IPS-18a (cell line): ENCODE measurements around the gene UGT1A7.
"Not testable (repeated sequence)": the region's sequence is repeated elsewhere in the genome, so short reads cannot be mapped to it uniquely, and the experiment has no call there.

Source experiments
- H3K27ac ChIP-seq: one replicate; pipeline ENCODE4 v1.5.1; 2013; ENCODE audit warnings: low read length
- H3K27me3 ChIP-seq: one replicate; pipeline ENCODE4 v1.6.1; 2013; ENCODE audit warnings: mild to moderate bottlenecking, low read length; ENCODE audit not compliant: control insufficient read depth, insufficient read depth
- H3K36me3 ChIP-seq: one replicate; pipeline ENCODE4 v1.6.1; 2013; ENCODE audit warnings: low read depth, low read length; ENCODE audit not compliant: control insufficient read depth
- H3K4me1 ChIP-seq: one replicate; pipeline ENCODE4 v1.6.1; 2013; ENCODE audit warnings: low read depth, low read length; ENCODE audit not compliant: control insufficient read depth
- H3K4me3 ChIP-seq: one replicate; pipeline ENCODE4 v1.5.1; 2013; ENCODE audit warnings: low read length
- H3K9ac ChIP-seq: one replicate; pipeline ENCODE4 v1.6.1; 2013; ENCODE audit warnings: mild to moderate bottlenecking, low read length, moderate library complexity
- H3K9me3 ChIP-seq: one replicate; pipeline ENCODE4 v1.6.1; 2013; ENCODE audit warnings: low read depth, low read length; ENCODE audit not compliant: control insufficient read depth

UGT1A7 gene

GRCh38 chr2:233718552-233718951, 36.9 kb downstream of the UGT1A7 start, which contains the start of gene UGT1A4:
Gene UGT1A4, plus strand, starts transcription at chr2:233718736. Its CDS starts 85 bp downstream, at chr2:233718821.
- Histone ChIP-seq H3K27me3 (no peaks in the 10 kb centered on the region), H3K9me3 (no peaks in the 10 kb centered on the region), H3K27ac (no peak within 1 kb of the TSS), H3K9ac (no peak within 1 kb of the TSS), H3K4me1 (no peaks in the 10 kb centered on the region), H3K36me3 (no peaks in the 10 kb centered on the region), H3K4me3 (no peak within 1 kb of the TSS)

- H3K9me3 ChIP-seq: no peaks in the 10 kb centered on the region
- no peak within 1 kb of the TSS for H3K9ac ChIP-seq
- H3K27ac ChIP-seq: no peak within 1 kb of the TSS
Observed at GRCh38 chr2:233728723-233729301, 47.1 kb downstream of the UGT1A7 start, which contains the start of gene UGT1A3. Gene UGT1A3, plus strand, starts transcription at chr2:233729042. Its CDS starts 85 bp downstream, at chr2:233729127.

GRCh38 chr2:233736868-233737653, 55.4 kb downstream of the UGT1A7 start:
- not testable (repeated sequence) for H3K4me1 ChIP-seq, H3K9ac ChIP-seq, H3K9me3 ChIP-seq, H3K36me3 ChIP-seq, H3K4me3 ChIP-seq, H3K27me3 ChIP-seq, H3K27ac ChIP-seq

More at GRCh38 chr2:233728723-233729301, 47.1 kb downstream of the UGT1A7 start, which contains the start of gene UGT1A3:
- H3K4me3 ChIP-seq: no peak within 1 kb of the TSS
- no peaks in the 10 kb centered on the region for H3K4me1 ChIP-seq
- H3K27me3 ChIP-seq: no peaks in the 10 kb centered on the region
- H3K36me3 ChIP-seq: no peaks in the 10 kb centered on the region

GRCh38 chr2:233740870-233741269, 59.2 kb downstream of the UGT1A7 start:
- no peak overlapping the region for H3K27ac ChIP-seq
- H3K4me1 ChIP-seq: no peaks in the 10 kb centered on the region
- no peak overlapping the region for H3K9ac ChIP-seq
- H3K27me3 ChIP-seq: no peaks in the 10 kb centered on the region
- no peaks in the 10 kb centered on the region for H3K36me3 ChIP-seq
- H3K4me3 ChIP-seq: no peak overlapping the region
- H3K9me3 ChIP-seq: no peaks in the 10 kb centered on the region

GRCh38 chr2:233743464-233744259, 62.0 kb downstream of the UGT1A7 start:
- Histone ChIP-seq H3K36me3 (no peaks in the 10 kb centered on the region), H3K4me3 (no peak overlapping the region), H3K9me3 (no peaks in the 10 kb centered on the region), H3K4me1 (no peaks in the 10 kb centered on the region), H3K9ac (no peak overlapping the region), H3K27me3 (no peaks in the 10 kb centered on the region), H3K27ac (no peak overlapping the region)

- no peak overlapping the region for H3K4me3 ChIP-seq
- H3K9me3 ChIP-seq: peaks cover 5% of the 10 kb centered on the region
- H3K27ac ChIP-seq: no peak overlapping the region
- H3K27me3 ChIP-seq: no peaks in the 10 kb centered on the region
- H3K9ac ChIP-seq: no peak overlapping the region
- H3K4me1 ChIP-seq: no peaks in the 10 kb centered on the region
- no peaks in the 10 kb centered on the region for H3K36me3 ChIP-seq
Observed at GRCh38 chr2:233745073-233745755, 63.5 kb downstream of the UGT1A7 start.

GRCh38 chr2:233745838-233746237, 64.1 kb downstream of the UGT1A7 start:
- H3K9ac ChIP-seq, H3K4me1 ChIP-seq, H3K36me3 ChIP-seq, H3K27ac ChIP-seq, H3K9me3 ChIP-seq, H3K4me3 ChIP-seq, H3K27me3 ChIP-seq: not testable (repeated sequence)

- Histone ChIP-seq H3K27ac (no peak overlapping the region), H3K4me1 (no peaks in the 10 kb centered on the region), H3K36me3 (no peaks in the 10 kb centered on the region), H3K9me3 (peaks cover 9% of the 10 kb centered on the region), H3K9ac (no peak overlapping the region), H3K4me3 (no peak overlapping the region), H3K27me3 (no peaks in the 10 kb centered on the region)
Observed at GRCh38 chr2:233746475-233747282, 65.0 kb downstream of the UGT1A7 start.

GRCh38 chr2:233747283-233747544, 65.5 kb downstream of the UGT1A7 start:
- no peak overlapping the region for H3K27ac ChIP-seq
- peaks cover 13% of the 10 kb centered on the region for H3K9me3 ChIP-seq
- H3K4me3 ChIP-seq: no peak overlapping the region
- no peaks in the 10 kb centered on the region for H3K36me3 ChIP-seq
- H3K27me3 ChIP-seq: no peaks in the 10 kb centered on the region
- no peaks in the 10 kb centered on the region for H3K4me1 ChIP-seq
- H3K9ac ChIP-seq: no peak overlapping the region

- H3K9ac ChIP-seq, H3K27ac ChIP-seq, H3K27me3 ChIP-seq, H3K4me3 ChIP-seq, H3K4me1 ChIP-seq, H3K36me3 ChIP-seq: not testable (repeated sequence)
- peaks cover 15% of the 10 kb centered on the region for H3K9me3 ChIP-seq
Observed at GRCh38 chr2:233750689-233751088, 69.0 kb downstream of the UGT1A7 start.
